T-helper 17 cell (primary cell): Measurements from ENCODE around the gene POLR1F. TPM values are rescaled to one million over a fixed set of nuclear protein-coding genes. Genes with fewer than 3 reads are reported as not detected.

Experiments
- ATAC-seq: fragments of 150-1000 bp; cut with Tn5 transposase; 2 replicates; pipeline ENCODE4 v1.10.0; 2021; ENCODE audit warnings: mild to moderate bottlenecking, moderate library complexity
- DNase-seq, 3 donors: peaks; one replicate each; pipeline versions ENCODE4 v3.0.0 to v3.0.0-alpha.2; 2020 to 2021
- H3K9me3 ChIP-seq: one replicate; pipeline ENCODE4 v1.7.0; 2013; ENCODE audit warnings: low read length, mild to moderate bottlenecking; ENCODE audit not compliant: control insufficient read depth, poor library complexity, severe bottlenecking
- H3K27ac Mint-ChIP-seq: one replicate; pipeline ENCODE4 v1.8.0; 2022; ENCODE audit warnings: mild to moderate bottlenecking, moderate library complexity, mixed read lengths
- H3K27me3 Mint-ChIP-seq: one replicate; pipeline ENCODE4 v1.8.0; 2022; ENCODE audit warnings: mixed read lengths
- H3K36me3 Mint-ChIP-seq: one replicate; pipeline ENCODE4 v1.8.0; 2022; ENCODE audit warnings: low read depth, mixed read lengths
- H3K4me1 Mint-ChIP-seq: one replicate; pipeline ENCODE4 v1.8.0; 2022; ENCODE audit warnings: mild to moderate bottlenecking, mixed read lengths
- H3K4me3 Mint-ChIP-seq: one replicate; pipeline ENCODE4 v1.8.0; 2022; ENCODE audit warnings: mild to moderate bottlenecking, moderate library complexity, mixed read lengths
- total RNA-seq, 4 donors: library from RNA in 2 of 4; stranded (reverse) in 2 of 4; gene quantifications; one replicate each; pipeline ENCODE4 v1.2.3 and lab custom pipeline; 2022 to 2026

POLR1F gene
- total RNA-seq, 2 donors from 2014 or later, result 25.1 to 28.2 TPM

GRCh38 chr7:19663816-19664462, 44.9 kb downstream of the POLR1F start:
- H3K9me3 ChIP-seq, result no peaks in the 10 kb centered on the region
- peak overlapping the region; percentile 6 for H3K27ac Mint-ChIP-seq
- H3K27me3 Mint-ChIP-seq, result peaks cover 18% of the 10 kb centered on the region
- H3K4me1 Mint-ChIP-seq, result peaks cover 9% of the 10 kb centered on the region
- no peaks in the 10 kb centered on the region for H3K36me3 Mint-ChIP-seq
- peak overlapping the region; percentile 33 for H3K4me3 Mint-ChIP-seq
- DNase-seq (no peak), ATAC-seq (peak; percentile 35)

- DNase-seq (no peak), ATAC-seq (no peak)
- peaks cover 5% of the 10 kb centered on the region for H3K27me3 Mint-ChIP-seq
- no peaks in the 10 kb centered on the region for H3K9me3 ChIP-seq
- no peaks in the 10 kb centered on the region for H3K36me3 Mint-ChIP-seq
- H3K4me3 Mint-ChIP-seq, result no peak overlapping the region
- H3K27ac Mint-ChIP-seq, result no peak overlapping the region
- H3K4me1 Mint-ChIP-seq, result no peaks in the 10 kb centered on the region
Measured at GRCh38 chr7:19648791-19649190, 60.0 kb downstream of the POLR1F start.

Other genes starting within 250 kb of the POLR1F start
- gene TMEM196, start 64.6 kb upstream of the POLR1F start, total RNA-seq, result not detected